CD4-positive, alpha-beta T cell treated with Interleukin-15 for 1 hour (primary cell): ENCODE measurements around the gene TPSG1.

Experiments
- DNase-seq: peaks from one replicate; pipeline ENCODE4 v3.0.0-alpha.2; 2020

The TPSG1 gene

DNA sequence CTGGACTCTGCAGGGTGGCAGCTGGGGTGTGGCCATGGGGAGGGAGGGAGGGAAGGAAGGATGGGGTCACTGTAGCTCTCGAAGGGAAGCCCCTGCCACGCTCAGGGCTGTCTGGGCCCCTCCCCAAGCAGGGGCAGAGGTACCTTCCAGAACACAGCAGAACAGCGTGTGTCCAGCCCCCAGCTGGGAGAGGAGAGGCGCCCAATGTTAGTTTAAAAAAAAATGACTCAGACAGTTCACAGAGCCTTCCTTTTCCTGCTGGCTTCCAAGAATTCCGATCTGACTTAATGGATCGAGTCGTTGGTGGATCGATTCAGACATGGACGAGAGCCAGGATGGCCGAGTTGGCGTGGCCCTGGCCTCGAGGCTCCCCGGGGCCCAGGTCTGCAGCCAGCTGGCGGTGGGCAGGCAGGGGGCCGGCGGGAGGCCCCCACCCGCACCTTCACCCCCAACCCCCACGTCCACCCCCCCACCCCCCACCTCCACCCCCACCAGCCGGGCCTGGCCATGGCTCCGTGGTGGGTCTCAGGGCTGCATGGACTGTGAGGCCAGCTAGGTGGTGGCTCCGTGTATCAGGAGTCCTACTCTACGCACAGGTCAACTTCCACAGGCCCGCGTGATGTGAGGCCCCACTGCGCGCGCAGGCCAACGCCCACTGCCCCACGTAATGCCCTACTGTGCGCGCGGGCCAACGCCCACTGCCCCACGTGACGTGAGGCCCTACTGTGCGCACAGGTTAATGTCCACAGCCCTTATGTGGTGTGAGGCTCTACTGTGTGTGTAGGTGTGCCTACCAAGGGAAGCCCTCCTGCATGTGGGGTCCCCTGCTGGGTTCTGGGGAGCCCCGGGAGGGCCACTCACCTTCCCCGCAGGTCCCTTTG, 50.4 kb downstream of the TPSG1 start:
- DNase-seq: no peak

- DNase-seq: no peak
These were observed 51.1 kb downstream of the TPSG1 start for GRCh38 chr16:1173788-1174451.

GRCh38 chr16:1172651-1173050, 52.4 kb downstream of the TPSG1 start:
- no peak for DNase-seq

GRCh38 chr16:1171854-1172428, 53.1 kb downstream of the TPSG1 start:
- DNase-seq: no peak
